Cardiac fibroblast (primary cell): Measurements from ENCODE around the gene DAD1.
"Not testable (repeated sequence)": the region's sequence is repeated elsewhere in the genome, so short reads cannot be mapped to it uniquely, and the experiment has no call there.

Experiments used
- DNase-seq, 2 donors: peaks; one replicate each; pipeline versions ENCODE4 v3.0.0 to v3.0.0-alpha.2; 2010; ENCODE audit warnings: low read depth in 2 of 2
- H3K4me3 ChIP-seq, 2 donors: replicated peaks in 1 of 2; 1 replicate in 1 of 2; 2 replicates in 1 of 2; pipeline ENCODE4 v1.5.1; 2011; ENCODE audit warnings: low read depth in 2 of 2, low read length in 2 of 2, mild to moderate bottlenecking in 2 of 2, moderate library complexity in 1 of 2
- TF ChIP-seq, protein P1 (sequence below): IDR thresholded peaks from one replicate; pipeline ENCODE4 v1.5.1; 2011; ENCODE audit warnings: low read depth, mild to moderate bottlenecking, low read length, inconsistent platforms

DAD1 gene

DNA sequence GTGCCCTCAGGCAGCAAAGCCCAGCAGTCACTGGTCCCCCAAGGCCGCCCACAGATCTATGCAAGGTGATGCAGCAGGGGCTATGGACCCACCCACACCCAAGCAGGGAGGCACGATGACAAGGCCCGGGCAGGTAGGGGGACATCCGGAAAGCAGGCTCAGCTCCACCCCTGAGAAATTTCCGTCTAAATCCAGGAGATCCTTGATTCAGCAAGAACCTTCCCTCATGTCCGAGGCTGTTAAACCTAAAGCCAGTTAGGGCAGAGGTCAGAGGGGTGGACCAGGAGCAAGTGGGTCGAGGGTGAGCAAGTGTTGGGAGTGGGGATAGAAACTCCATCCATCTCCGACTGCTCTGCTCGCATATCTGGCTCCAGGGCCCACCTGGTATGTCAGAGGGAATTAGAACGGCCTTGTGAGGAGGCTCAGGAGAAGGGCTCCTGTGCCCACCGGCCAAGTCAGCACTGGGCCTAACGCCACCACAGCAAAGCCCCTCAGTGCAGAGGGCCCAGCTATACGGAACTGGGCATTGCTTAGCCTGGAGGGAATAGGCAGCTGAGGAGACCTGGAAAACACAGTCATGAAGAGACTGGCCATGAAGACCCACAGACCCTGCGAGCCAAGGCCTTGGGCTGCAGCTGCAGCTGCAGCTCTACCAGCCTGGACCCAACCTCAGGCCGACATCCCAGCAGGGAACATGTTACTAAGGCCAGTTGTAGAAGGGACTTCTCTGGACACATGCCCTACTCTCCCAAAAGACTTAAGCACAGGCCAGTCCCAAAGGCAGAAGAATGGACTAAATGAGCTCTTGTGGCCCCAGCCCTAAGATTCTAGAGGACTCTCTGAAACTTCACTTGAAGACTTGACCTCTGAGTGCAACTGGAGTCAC lies 34.3 kb downstream of the DAD1 start:
- TF ChIP-seq, protein P1, sequence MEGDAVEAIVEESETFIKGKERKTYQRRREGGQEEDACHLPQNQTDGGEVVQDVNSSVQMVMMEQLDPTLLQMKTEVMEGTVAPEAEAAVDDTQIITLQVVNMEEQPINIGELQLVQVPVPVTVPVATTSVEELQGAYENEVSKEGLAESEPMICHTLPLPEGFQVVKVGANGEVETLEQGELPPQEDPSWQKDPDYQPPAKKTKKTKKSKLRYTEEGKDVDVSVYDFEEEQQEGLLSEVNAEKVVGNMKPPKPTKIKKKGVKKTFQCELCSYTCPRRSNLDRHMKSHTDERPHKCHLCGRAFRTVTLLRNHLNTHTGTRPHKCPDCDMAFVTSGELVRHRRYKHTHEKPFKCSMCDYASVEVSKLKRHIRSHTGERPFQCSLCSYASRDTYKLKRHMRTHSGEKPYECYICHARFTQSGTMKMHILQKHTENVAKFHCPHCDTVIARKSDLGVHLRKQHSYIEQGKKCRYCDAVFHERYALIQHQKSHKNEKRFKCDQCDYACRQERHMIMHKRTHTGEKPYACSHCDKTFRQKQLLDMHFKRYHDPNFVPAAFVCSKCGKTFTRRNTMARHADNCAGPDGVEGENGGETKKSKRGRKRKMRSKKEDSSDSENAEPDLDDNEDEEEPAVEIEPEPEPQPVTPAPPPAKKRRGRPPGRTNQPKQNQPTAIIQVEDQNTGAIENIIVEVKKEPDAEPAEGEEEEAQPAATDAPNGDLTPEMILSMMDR, result no peak
- DNase-seq, result no peak
- no peak overlapping the region for H3K4me3 ChIP-seq

DNA sequence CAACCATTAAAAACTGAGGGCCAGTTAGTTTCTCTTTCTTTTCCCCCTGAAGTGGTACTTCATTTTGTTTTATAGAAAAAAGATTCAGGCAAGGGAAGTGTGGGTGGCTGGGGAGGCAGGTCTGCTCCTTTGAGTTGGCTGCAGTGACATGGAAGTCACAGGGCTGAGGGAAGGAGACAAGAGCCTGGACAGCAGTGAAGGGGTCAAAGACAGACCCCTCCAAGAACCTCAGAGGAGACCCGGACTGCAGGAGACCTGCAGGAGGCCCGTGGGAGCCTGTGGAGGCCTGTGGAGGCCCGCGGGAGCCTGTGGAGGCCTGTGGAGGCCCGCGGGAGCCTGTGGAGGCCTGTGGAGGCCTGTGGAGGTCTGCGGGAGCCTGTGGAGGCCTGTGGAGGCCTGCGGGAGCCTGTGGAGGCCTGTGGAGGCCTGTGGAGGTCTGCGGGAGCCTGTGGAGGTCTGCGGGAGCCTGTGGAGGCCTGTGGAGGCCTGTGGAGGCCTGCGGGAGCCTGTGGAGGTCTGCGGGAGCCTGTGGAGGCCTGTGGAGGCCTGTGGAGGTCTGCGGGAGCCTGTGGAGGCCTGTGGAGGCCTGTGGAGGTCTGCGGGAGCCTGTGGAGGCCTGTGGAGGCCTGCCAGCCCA lies 35.0 kb downstream of the DAD1 start:
- DNase-seq, result not testable (repeated sequence)

DNA sequence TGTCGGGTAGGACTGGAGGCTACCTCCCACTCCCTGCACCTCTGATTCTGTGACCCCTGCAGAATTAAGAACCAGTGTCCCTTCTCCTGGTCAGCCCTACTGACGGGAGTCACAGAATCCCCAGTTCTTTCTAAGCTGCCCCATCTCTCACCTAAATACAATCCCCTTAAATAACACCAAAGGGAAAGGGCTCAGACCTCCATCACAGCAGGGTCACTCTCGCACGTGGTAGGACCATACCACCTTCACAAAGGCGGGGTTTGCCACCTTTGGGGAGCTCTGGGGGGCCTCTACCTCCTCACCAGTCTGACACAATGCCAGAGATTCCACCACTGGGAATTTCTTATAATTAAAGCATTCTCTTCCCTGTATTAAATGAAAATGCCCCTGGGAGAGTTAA lies 35.6 kb downstream of the DAD1 start:
- no peak for DNase-seq
- TF ChIP-seq, protein P1, result no peak
- no peak overlapping the region for H3K4me3 ChIP-seq

More for the DNA sequence above, 35.0 kb downstream of the DAD1 start:
- H3K4me3 ChIP-seq, result not testable (repeated sequence)

DNA sequence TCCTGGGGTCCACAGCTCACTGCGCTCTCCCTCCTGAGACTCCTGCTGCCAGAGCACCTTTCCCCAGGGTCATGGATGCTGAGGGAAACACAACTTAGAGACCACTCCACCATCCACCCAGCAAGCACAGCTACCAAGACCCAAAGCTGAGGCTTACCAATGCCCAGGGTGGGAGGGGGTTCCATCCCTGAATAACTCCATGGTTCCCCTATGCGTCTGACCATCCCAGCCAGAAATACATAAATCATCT lies 36.3 kb downstream of the DAD1 start:
- H3K4me3 ChIP-seq, result no peak overlapping the region
- TF ChIP-seq, protein P1, result no peak
- no peak for DNase-seq

DNA sequence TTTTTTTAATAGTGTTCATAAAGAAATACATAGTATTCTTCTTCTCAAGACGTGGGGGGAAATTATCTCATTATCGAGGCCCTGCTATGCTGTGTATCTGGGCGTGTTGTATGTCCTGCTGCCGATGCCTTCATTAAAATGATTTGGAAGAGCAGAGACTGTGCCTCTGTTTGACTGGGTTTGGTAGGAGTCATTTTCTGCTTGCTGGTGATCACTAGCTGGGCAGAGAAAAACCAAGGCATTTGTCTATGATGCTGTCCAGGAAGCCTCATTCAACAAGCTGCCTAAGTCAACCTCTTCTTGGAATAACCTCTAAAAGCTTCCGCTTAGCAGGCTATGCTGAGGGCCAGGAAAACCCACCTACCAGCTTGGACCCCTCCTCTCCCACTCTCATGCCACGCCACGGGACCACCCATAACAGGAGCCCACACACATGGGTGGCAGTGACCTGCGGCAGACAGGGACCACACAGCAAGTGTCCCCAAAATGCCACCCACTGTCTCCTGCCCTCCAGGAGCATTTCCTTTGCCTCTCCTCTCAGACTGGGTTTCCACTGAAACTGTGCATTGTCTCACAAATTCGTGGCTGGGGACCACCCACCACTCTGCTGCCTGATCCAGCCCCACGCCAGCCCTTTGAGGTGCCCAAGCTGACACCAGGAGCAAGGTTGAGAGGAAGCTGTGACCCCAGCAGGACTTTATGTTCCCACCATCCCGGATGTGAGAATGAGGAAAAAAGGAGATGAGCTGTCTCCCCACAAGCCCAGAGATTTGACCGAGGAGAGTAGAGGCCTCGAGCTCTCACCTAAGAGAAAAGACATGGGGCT lies 36.8 kb downstream of the DAD1 start:
- no peak for DNase-seq
- TF ChIP-seq, protein P1, result no peak
- H3K4me3 ChIP-seq, result no peak overlapping the region

DNA sequence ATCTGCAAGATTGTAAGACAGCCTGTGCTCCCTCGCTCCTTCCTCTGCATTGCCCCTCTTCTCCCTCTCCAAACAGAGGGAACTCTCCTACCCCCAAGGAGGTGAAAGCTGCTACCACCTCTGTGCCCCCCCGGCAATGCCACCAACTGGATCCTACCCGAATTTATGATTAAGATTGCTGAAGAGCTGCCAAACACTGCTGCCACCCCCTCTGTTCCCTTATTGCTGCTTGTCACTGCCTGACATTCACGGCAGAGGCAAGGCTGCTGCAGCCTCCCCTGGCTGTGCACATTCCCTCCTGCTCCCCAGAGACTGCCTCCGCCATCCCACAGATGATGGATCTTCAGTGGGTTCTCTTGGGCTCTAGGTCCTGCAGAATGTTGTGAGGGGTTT lies 37.4 kb downstream of the DAD1 start:
- TF ChIP-seq, protein P1, result no peak
- H3K4me3 ChIP-seq, result no peak overlapping the region
- no peak for DNase-seq
